ENCODE data around the gene TINAGL1.

The TINAGL1 gene

GRCh38 chr1:31633117-31633516 is 56.8 kb downstream of the TINAGL1 start:
- TF ChIP-seq POLR2AphosphoS5 (IDR thresholded peaks at IDR 0.05; ENCODE audit: borderline replicate concordance, low read depth, low read length) (no peak), FOXP2 (optimal IDR thresholded peaks at IDR 0.05; ENCODE audit: control extremely low read depth, extremely low read length, insufficient read depth) (no peak), EZH2 (IDR thresholded peaks at IDR 0.05) (no peak)
- H3K27ac ChIP-seq = no peak overlapping the region
- H3K4me3 ChIP-seq = no peak overlapping the region
- H3K9me3 ChIP-seq (ENCODE audit: low read depth, low read length) = no peaks in the 10 kb centered on the region
- H3K9ac ChIP-seq (ENCODE audit: insufficient read length) = no peak overlapping the region
- H3K36me3 ChIP-seq (ENCODE audit: insufficient read depth, low read length) = peaks cover 47% of the 10 kb centered on the region
- DNase-seq (ENCODE audit: low read depth, low spot score) = no peak
